K562 (cell line): Measurements from ENCODE around the gene TMEM121B. TPM values are rescaled to one million over a fixed set of nuclear protein-coding genes. Genes with fewer than 3 reads are reported as not detected.

Experiments used
- ARID1B ChIP-seq: fragments of 450-650 bp; IDR thresholded peaks from 2 replicates; pipeline ENCODE4 v1.6.1; 2016; ENCODE audit warnings: antibody characterized with exemption, mild to moderate bottlenecking, inconsistent platforms
- FOSL1 ChIP-seq: fragments of 200-800 bp; sonication (Bioruptor generic); conservative IDR thresholded peaks from 2 replicates; pipeline ENCODE4 v1.6.1; 2016; ENCODE audit warnings: missing genetic modification characterization, missing compliant biosample characterization
- FOXM1 ChIP-seq, 2 experiments: fragments of 450-650 bp in 1 of 2; sonication (generic) in 1 of 2; formaldehyde crosslinking in 1 of 2; IDR thresholded peaks; 2 replicates each; pipeline versions ENCODE4 v1.6.1 to v1.9.0; 2017 to 2022; ENCODE audit warnings: low read depth in 2 of 2, mild to moderate bottlenecking in 2 of 2, missing genetic modification reagents in 1 of 2, moderate library complexity in 1 of 2
- GABPA ChIP-seq: fragments of 200-800 bp; sonication (Bioruptor generic); conservative IDR thresholded peaks from 2 replicates; pipeline ENCODE4 v1.6.1; 2016; ENCODE audit warnings: low read depth, missing genetic modification characterization, missing compliant biosample characterization
- GTF2F1 ChIP-seq: IDR thresholded peaks from 2 replicates; pipeline ENCODE4 v1.6.1; 2011; ENCODE audit warnings: low read depth, low read length, improper control_type of control experiment
- JUND ChIP-seq, 2 experiments: IDR thresholded peaks; 2 replicates in 1 of 2; 3 replicates in 1 of 2; pipeline ENCODE4 v1.6.1; 2011; ENCODE audit warnings: borderline replicate concordance in 2 of 2, low read depth in 2 of 2, low read length in 2 of 2, improper control_type of control experiment in 1 of 2, missing biosample characterization in 1 of 2, missing genetic modification characterization in 1 of 2, missing genetic modification reagents in 1 of 2
- NCOA2 ChIP-seq, 2 experiments: fragments of 450-650 bp; IDR thresholded peaks; 2 replicates each; pipeline ENCODE4 v1.6.1; 2018; ENCODE audit warnings: mild to moderate bottlenecking in 2 of 2, moderate library complexity in 1 of 2; ENCODE audit not compliant: partially characterized antibody in 2 of 2
- NEUROD1 ChIP-seq: fragments of 150-350 bp; IDR thresholded peaks from 2 replicates; pipeline ENCODE4 v1.6.1; 2014; ENCODE audit warnings: borderline replicate concordance, low read length, low read depth; ENCODE audit not compliant: partially characterized antibody
- POLR3G ChIP-seq: IDR thresholded peaks from 2 replicates; pipeline ENCODE4 v1.6.1; 2011; ENCODE audit not compliant: insufficient read length, insufficient replicate concordance; ENCODE audit errors: extremely low read depth
- RBM34 ChIP-seq: fragments of 200-400 bp; formaldehyde crosslinking; IDR thresholded peaks from 2 replicates; pipeline ENCODE4 v1.6.1; 2018; ENCODE audit warnings: low read length, borderline replicate concordance; ENCODE audit not compliant: insufficient read depth
- RHOXF2B ChIP-seq: fragments of 250-450 bp; sonication (Bioruptor Pico); conservative IDR thresholded peaks from 2 replicates; pipeline ENCODE4 v1.5.1; 2021
- ZNF449 ChIP-seq: fragments of 250-450 bp; sonication (Bioruptor Pico); IDR thresholded peaks from 2 replicates; pipeline ENCODE4 v1.8.0; 2022; ENCODE audit warnings: moderate library complexity, mild to moderate bottlenecking, inconsistent platforms
- polyA plus RNA-seq, 8 experiments: library from polyadenylated mRNA; depleted of rRNA in 4 of 8; stranded (reverse) in 5 of 8; unstranded in 3 of 8; fragments of >200 nt; fragmentation: Nextera tagmentation in 2 of 8; fragmentation: Illumina TruSeq in 1 of 8; extraction: Ambion mirVana in 2 of 8; extraction: Trizol in 1 of 8; gene quantifications; 2 replicates each; pipeline versions ENCODE4 v1.2.1 to v1.2.3, GENCODE V29; 2011 to 2014; ENCODE audit warnings: inconsistent platforms in 1 of 8, missing spikeins in 1 of 8
- total RNA-seq, 7 experiments: library from RNA; depleted of rRNA in 6 of 7; stranded (reverse); fragments of >200 nt in 6 of 7; fragmentation: Illumina TruSeq in 2 of 7; extraction: Trizol in 2 of 7; gene quantifications; 2 replicates each; pipeline versions ENCODE4 v1.2.1 to v1.2.3, GENCODE V29; 2011 to 2021; ENCODE audit warnings: low replicate concordance in 1 of 7
- TF ChIP-seq, protein P1 (sequence below): fragments of 250-450 bp; sonication (Bioruptor Pico); IDR thresholded peaks from 2 replicates; pipeline ENCODE4 v1.4.0; 2020
- TF ChIP-seq, protein P2 (sequence below): fragments of 200-800 bp; sonication (Bioruptor generic); IDR thresholded peaks from 2 replicates; pipeline ENCODE4 v1.6.1; 2016; ENCODE audit warnings: missing genetic modification characterization, missing compliant biosample characterization

TMEM121B gene
- total and polyA plus RNA-seq, 9 of the 15 experiments (the other 6 are each of a cell fraction or from before 2014, with no cell fraction given): 0.03 to 0.07 (median 0.03) TPM; not detected in 6

GRCh38 chr22:17098379-17098819, 22.8 kb downstream of the TMEM121B start (continued):
- TF ChIP-seq, protein P1, sequence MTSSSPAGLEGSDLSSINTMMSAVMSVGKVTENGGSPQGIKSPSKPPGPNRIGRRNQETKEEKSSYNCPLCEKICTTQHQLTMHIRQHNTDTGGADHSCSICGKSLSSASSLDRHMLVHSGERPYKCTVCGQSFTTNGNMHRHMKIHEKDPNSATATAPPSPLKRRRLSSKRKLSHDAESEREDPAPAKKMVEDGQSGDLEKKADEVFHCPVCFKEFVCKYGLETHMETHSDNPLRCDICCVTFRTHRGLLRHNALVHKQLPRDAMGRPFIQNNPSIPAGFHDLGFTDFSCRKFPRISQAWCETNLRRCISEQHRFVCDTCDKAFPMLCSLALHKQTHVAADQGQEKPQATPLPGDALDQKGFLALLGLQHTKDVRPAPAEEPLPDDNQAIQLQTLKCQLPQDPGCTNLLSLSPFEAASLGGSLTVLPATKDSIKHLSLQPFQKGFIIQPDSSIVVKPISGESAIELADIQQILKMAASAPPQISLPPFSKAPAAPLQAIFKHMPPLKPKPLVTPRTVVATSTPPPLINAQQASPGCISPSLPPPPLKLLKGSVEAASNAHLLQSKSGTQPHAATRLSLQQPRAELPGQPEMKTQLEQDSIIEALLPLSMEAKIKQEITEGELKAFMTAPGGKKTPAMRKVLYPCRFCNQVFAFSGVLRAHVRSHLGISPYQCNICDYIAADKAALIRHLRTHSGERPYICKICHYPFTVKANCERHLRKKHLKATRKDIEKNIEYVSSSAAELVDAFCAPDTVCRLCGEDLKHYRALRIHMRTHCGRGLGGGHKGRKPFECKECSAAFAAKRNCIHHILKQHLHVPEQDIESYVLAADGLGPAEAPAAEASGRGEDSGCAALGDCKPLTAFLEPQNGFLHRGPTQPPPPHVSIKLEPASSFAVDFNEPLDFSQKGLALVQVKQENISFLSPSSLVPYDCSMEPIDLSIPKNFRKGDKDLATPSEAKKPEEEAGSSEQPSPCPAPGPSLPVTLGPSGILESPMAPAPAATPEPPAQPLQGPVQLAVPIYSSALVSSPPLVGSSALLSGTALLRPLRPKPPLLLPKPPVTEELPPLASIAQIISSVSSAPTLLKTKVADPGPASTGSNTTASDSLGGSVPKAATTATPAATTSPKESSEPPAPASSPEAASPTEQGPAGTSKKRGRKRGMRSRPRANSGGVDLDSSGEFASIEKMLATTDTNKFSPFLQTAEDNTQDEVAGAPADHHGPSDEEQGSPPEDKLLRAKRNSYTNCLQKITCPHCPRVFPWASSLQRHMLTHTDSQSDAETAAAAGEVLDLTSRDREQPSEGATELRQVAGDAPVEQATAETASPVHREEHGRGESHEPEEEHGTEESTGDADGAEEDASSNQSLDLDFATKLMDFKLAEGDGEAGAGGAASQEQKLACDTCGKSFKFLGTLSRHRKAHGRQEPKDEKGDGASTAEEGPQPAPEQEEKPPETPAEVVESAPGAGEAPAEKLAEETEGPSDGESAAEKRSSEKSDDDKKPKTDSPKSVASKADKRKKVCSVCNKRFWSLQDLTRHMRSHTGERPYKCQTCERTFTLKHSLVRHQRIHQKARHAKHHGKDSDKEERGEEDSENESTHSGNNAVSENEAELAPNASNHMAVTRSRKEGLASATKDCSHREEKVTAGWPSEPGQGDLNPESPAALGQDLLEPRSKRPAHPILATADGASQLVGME (CRISPR knock-in tag): peak; percentile 81; the same call in 1 of the 2 replicates
- TF ChIP-seq RHOXF2B (CRISPR knock-in tag): no peak
- no peak for TF ChIP-seq NCOA2 (IDR thresholded peaks at IDR 0.05; ENCODE audit: partially characterized antibody in 2 of 2)
- no peak for TF ChIP-seq POLR3G
- peak; percentile 48; the same call in 1 of the 2 replicates for TF ChIP-seq FOSL1
- TF ChIP-seq FOXM1 (IDR thresholded peaks at IDR 0.05; ENCODE audit: low read depth): no peak
- no peak for TF ChIP-seq FOXM1 (CRISPR knock-in tag; IDR thresholded peaks at IDR 0.05; ENCODE audit: low read depth)
- TF ChIP-seq, protein P2, sequence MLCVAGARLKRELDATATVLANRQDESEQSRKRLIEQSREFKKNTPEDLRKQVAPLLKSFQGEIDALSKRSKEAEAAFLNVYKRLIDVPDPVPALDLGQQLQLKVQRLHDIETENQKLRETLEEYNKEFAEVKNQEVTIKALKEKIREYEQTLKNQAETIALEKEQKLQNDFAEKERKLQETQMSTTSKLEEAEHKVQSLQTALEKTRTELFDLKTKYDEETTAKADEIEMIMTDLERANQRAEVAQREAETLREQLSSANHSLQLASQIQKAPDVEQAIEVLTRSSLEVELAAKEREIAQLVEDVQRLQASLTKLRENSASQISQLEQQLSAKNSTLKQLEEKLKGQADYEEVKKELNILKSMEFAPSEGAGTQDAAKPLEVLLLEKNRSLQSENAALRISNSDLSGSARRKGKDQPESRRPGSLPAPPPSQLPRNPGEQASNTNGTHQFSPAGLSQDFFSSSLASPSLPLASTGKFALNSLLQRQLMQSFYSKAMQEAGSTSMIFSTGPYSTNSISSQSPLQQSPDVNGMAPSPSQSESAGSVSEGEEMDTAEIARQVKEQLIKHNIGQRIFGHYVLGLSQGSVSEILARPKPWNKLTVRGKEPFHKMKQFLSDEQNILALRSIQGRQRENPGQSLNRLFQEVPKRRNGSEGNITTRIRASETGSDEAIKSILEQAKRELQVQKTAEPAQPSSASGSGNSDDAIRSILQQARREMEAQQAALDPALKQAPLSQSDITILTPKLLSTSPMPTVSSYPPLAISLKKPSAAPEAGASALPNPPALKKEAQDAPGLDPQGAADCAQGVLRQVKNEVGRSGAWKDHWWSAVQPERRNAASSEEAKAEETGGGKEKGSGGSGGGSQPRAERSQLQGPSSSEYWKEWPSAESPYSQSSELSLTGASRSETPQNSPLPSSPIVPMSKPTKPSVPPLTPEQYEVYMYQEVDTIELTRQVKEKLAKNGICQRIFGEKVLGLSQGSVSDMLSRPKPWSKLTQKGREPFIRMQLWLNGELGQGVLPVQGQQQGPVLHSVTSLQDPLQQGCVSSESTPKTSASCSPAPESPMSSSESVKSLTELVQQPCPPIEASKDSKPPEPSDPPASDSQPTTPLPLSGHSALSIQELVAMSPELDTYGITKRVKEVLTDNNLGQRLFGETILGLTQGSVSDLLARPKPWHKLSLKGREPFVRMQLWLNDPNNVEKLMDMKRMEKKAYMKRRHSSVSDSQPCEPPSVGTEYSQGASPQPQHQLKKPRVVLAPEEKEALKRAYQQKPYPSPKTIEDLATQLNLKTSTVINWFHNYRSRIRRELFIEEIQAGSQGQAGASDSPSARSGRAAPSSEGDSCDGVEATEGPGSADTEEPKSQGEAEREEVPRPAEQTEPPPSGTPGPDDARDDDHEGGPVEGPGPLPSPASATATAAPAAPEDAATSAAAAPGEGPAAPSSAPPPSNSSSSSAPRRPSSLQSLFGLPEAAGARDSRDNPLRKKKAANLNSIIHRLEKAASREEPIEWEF (CRISPR knock-in tag): no peak
- no peak for TF ChIP-seq RBM34
- peak; percentile 60; the same call in 1 of the 2 replicates for TF ChIP-seq GABPA (tag)
- TF ChIP-seq ARID1B: peak; percentile 41; the same call in 1 of the 2 replicates
- TF ChIP-seq JUND (IDR thresholded peaks at IDR 0.05; ENCODE audit: borderline replicate concordance, low read depth, low read length): 0 out of 2 replicates have a peak, but pooled peaks have one; percentile 50
- no peak for TF ChIP-seq JUND (tag; IDR thresholded peaks at IDR 0.05; ENCODE audit: borderline replicate concordance, low read depth, low read length)
- no peak for TF ChIP-seq ZNF449 (CRISPR knock-in tag)
- no peak for TF ChIP-seq GTF2F1
- TF ChIP-seq NEUROD1: no peak
